SIG-M5 treated with dmso at 0.1 percent for 504 hours (cell line): Measurements from ENCODE around the gene MRPL19.
A peak's percentile ranks its signal among the peaks of the same experiment; 100 is the strongest.

Source experiments
- DNase-seq: peaks from one replicate; lab custom pipeline; 2025; ENCODE audit not compliant: unreplicated experiment; lab: John Stamatoyannopoulos, UW

MRPL19 gene

GRCh38 chr2:75728614-75729419 is 82.2 kb downstream of the MRPL19 start:
- no peak for DNase-seq

- DNase-seq: peak; percentile 7
Observed at GRCh38 chr2:75729861-75730260, 83.3 kb downstream of the MRPL19 start.

- no peak for DNase-seq
Observed at GRCh38 chr2:75736276-75736675, 89.7 kb downstream of the MRPL19 start.

- no peak for DNase-seq
Observed at GRCh38 chr2:75737961-75738360, 91.4 kb downstream of the MRPL19 start.
